Measurements from ENCODE around the gene ARID1B.

The ARID1B gene

GRCh38 chr6:156828280-156828703 lies 51.1 kb downstream of the ARID1B start:
- no peak for DNase-seq

- DNase-seq, result no peak
These were observed 52.9 kb downstream of the ARID1B start for GRCh38 chr6:156830126-156830525.

GRCh38 chr6:156832231-156832647 lies 55.1 kb downstream of the ARID1B start:
- DNase-seq, result no peak

GRCh38 chr6:156832669-156833068 lies 55.5 kb downstream of the ARID1B start:
- no peak for DNase-seq

GRCh38 chr6:156833755-156834154 lies 56.6 kb downstream of the ARID1B start:
- no peak for DNase-seq

- no peak for DNase-seq
These were observed 62.0 kb downstream of the ARID1B start for GRCh38 chr6:156839129-156839528.

GRCh38 chr6:156839591-156840001 lies 62.4 kb downstream of the ARID1B start:
- no peak for DNase-seq

GRCh38 chr6:156840136-156840535 lies 63.0 kb downstream of the ARID1B start:
- no peak for DNase-seq

GRCh38 chr6:156840606-156841005 lies 63.4 kb downstream of the ARID1B start:
- no peak for DNase-seq

GRCh38 chr6:156841508-156841907 lies 64.3 kb downstream of the ARID1B start:
- DNase-seq, result no peak

GRCh38 chr6:156842598-156843250 lies 65.5 kb downstream of the ARID1B start:
- DNase-seq, result no peak

GRCh38 chr6:156844089-156844488 lies 66.9 kb downstream of the ARID1B start:
- no peak for DNase-seq

GRCh38 chr6:156845454-156846155 lies 68.4 kb downstream of the ARID1B start:
- no peak for DNase-seq

GRCh38 chr6:156846845-156847599 lies 69.8 kb downstream of the ARID1B start:
- no peak for DNase-seq

GRCh38 chr6:156848123-156848522 lies 70.9 kb downstream of the ARID1B start:
- DNase-seq, result no peak

- DNase-seq, result peak; percentile 65
These were observed 71.4 kb downstream of the ARID1B start for GRCh38 chr6:156848533-156848932.

GRCh38 chr6:156849806-156850205 lies 72.6 kb downstream of the ARID1B start:
- no peak for DNase-seq

GRCh38 chr6:156850353-156850752 lies 73.2 kb downstream of the ARID1B start:
- no peak for DNase-seq

GRCh38 chr6:156851454-156851921 lies 74.3 kb downstream of the ARID1B start:
- no peak for DNase-seq

GRCh38 chr6:156852147-156852857 lies 75.1 kb downstream of the ARID1B start:
- DNase-seq, result no peak

- no peak for DNase-seq
These were observed 75.7 kb downstream of the ARID1B start for GRCh38 chr6:156852858-156853216.

- DNase-seq, result no peak
These were observed 76.6 kb downstream of the ARID1B start for GRCh38 chr6:156853733-156854132.

All from retina (tissue), 1 donor.